HFFc6 (cell line): ENCODE measurements around the gene FBXW8. TPM values are rescaled to one million over a fixed set of nuclear protein-coding genes. Genes with fewer than 3 reads are reported as not detected.

Source experiments
- DNase-seq: peaks from one replicate; pipeline ENCODE4 v3.0.0-alpha.2; 2018
- H3K27ac Mint-ChIP-seq: 2 replicates; pipeline ENCODE4 v1.8.0; 2020; ENCODE audit warnings: mild to moderate bottlenecking, mixed read lengths
- H3K27me3 Mint-ChIP-seq: 2 replicates; pipeline ENCODE4 v1.8.0; 2021; ENCODE audit warnings: mild to moderate bottlenecking, moderate library complexity, mixed read lengths; ENCODE audit not compliant: insufficient read depth
- H3K36me3 Mint-ChIP-seq: 2 replicates; pipeline ENCODE4 v1.8.0; 2021; ENCODE audit warnings: low read depth, mixed read lengths
- H3K4me1 Mint-ChIP-seq: 2 replicates; pipeline ENCODE4 v1.8.0; 2020; ENCODE audit warnings: low read depth, mixed read lengths
- H3K4me3 Mint-ChIP-seq: 2 replicates; pipeline ENCODE4 v1.8.0; 2020; ENCODE audit warnings: mild to moderate bottlenecking, moderate library complexity, mixed read lengths
- H3K9me3 Mint-ChIP-seq: 2 replicates; pipeline ENCODE4 v1.8.0; 2020; ENCODE audit warnings: mild to moderate bottlenecking, mixed read lengths
- total RNA-seq, 6 experiments: library from RNA; stranded (reverse); fragmentation: NEBNext Ultra II Directional; extraction: Animal tissue kit (Norgen Biotek cat#: 25700); gene quantifications; 2 replicates in 1 of 6; 3 replicates in 5 of 6; pipeline ENCODE4 v1.2.3, GENCODE V29; 2021
- TF ChIP-seq, protein P1 (sequence below): fragments of 200-600 bp; sonication (generic); IDR thresholded peaks from 2 replicates; pipeline ENCODE4 v1.5.0; 2021; ENCODE audit warnings: antibody characterized with exemption, mild to moderate bottlenecking

Gene FBXW8
- total RNA-seq, 6 experiments from 2014 or later: 15.3 to 20.5 (median 18.5) TPM

DNA sequence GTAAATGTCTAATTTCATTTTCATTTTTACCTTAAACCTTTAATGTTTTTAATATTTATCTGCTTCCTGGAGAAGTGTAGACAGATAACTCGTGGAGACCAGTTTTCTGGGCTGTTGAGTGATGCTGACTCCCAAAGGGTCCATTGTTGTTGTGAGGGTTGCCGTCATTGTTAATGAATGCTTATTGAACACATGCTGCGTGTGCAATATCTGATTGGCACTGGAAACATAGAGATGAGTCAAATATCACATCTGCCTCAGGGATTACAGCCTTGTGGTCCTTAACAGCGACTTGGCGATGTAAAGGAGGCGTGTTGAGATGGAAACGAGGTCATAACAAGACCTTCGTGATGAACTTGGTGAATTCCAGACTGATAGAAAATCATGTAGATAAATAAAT is 85.9 kb downstream of the FBXW8 start:
- DNase-seq: no peak
- TF ChIP-seq, protein P1, sequence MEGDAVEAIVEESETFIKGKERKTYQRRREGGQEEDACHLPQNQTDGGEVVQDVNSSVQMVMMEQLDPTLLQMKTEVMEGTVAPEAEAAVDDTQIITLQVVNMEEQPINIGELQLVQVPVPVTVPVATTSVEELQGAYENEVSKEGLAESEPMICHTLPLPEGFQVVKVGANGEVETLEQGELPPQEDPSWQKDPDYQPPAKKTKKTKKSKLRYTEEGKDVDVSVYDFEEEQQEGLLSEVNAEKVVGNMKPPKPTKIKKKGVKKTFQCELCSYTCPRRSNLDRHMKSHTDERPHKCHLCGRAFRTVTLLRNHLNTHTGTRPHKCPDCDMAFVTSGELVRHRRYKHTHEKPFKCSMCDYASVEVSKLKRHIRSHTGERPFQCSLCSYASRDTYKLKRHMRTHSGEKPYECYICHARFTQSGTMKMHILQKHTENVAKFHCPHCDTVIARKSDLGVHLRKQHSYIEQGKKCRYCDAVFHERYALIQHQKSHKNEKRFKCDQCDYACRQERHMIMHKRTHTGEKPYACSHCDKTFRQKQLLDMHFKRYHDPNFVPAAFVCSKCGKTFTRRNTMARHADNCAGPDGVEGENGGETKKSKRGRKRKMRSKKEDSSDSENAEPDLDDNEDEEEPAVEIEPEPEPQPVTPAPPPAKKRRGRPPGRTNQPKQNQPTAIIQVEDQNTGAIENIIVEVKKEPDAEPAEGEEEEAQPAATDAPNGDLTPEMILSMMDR: no peak
- H3K9me3 Mint-ChIP-seq: no peaks in the 10 kb centered on the region
- H3K27me3 Mint-ChIP-seq: no peaks in the 10 kb centered on the region; the same call in none of the 2 replicates
- no peak overlapping the region for H3K4me3 Mint-ChIP-seq
- peaks cover 27% of the 10 kb centered on the region for H3K36me3 Mint-ChIP-seq
- H3K4me1 Mint-ChIP-seq: peaks cover 2% of the 10 kb centered on the region
- no peak overlapping the region for H3K27ac Mint-ChIP-seq

- no peaks in the 10 kb centered on the region; the same call in none of the 2 replicates for H3K27me3 Mint-ChIP-seq
- H3K9me3 Mint-ChIP-seq: no peaks in the 10 kb centered on the region
- no peak for DNase-seq
Observed at GRCh38 chr12:116999066-116999465, 88.3 kb downstream of the FBXW8 start.

DNA sequence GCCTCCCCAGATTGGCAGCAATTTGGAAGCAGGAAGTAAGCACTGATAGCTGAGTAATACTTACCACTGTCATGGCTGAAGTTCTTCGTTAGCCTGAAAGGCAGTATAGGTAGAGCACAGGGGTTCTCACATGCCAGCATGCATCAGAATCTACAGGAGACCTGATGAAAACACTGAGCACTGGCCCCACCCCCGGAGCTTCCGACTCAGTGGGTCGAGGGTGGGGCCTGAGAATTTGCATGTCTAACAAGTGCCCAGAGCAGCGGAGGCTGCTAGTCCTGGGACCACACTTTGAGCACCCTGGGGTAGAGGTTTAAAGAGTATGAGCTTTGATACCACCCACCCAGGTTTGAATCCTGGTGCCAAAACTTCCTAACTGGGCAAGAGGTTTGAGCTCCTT is 89.6 kb downstream of the FBXW8 start:
- Mint-ChIP-seq H3K27ac (no peak overlapping the region), H3K36me3 (peaks cover 26% of the 10 kb centered on the region)
- TF ChIP-seq, protein P1: no peak

More at GRCh38 chr12:116999066-116999465, 88.3 kb downstream of the FBXW8 start:
- Mint-ChIP-seq H3K4me1 (no peaks in the 10 kb centered on the region), H3K27ac (no peak overlapping the region), H3K36me3 (peaks cover 27% of the 10 kb centered on the region), H3K4me3 (no peak overlapping the region)
- TF ChIP-seq, protein P1: no peak

GRCh38 chr12:117002051-117002817 is 91.5 kb downstream of the FBXW8 start:
- no peak for DNase-seq
- Mint-ChIP-seq H3K27ac (no peak overlapping the region), H3K27me3 (no peaks in the 10 kb centered on the region; the same call in none of the 2 replicates)

More for the DNA sequence above, 89.6 kb downstream of the FBXW8 start:
- no peaks in the 10 kb centered on the region for H3K9me3 Mint-ChIP-seq
- H3K4me1 Mint-ChIP-seq: no peaks in the 10 kb centered on the region
- H3K27me3 Mint-ChIP-seq: no peaks in the 10 kb centered on the region; the same call in none of the 2 replicates
- H3K4me3 Mint-ChIP-seq: no peak overlapping the region
- DNase-seq: no peak

GRCh38 chr12:117003883-117004404 is 93.2 kb downstream of the FBXW8 start:
- no peaks in the 10 kb centered on the region; the same call in 1 of the 2 replicates for H3K27me3 Mint-ChIP-seq
- H3K36me3 Mint-ChIP-seq: peaks cover 36% of the 10 kb centered on the region
- no peak for DNase-seq
- no peaks in the 10 kb centered on the region for H3K9me3 Mint-ChIP-seq
- no peak overlapping the region for H3K27ac Mint-ChIP-seq
- no peak overlapping the region for H3K4me3 Mint-ChIP-seq
- TF ChIP-seq, protein P1: no peak
- H3K4me1 Mint-ChIP-seq: no peaks in the 10 kb centered on the region

More at GRCh38 chr12:117002051-117002817, 91.5 kb downstream of the FBXW8 start:
- no peaks in the 10 kb centered on the region for H3K4me1 Mint-ChIP-seq
- no peak overlapping the region for H3K4me3 Mint-ChIP-seq
- TF ChIP-seq, protein P1: no peak
- H3K9me3 Mint-ChIP-seq: no peaks in the 10 kb centered on the region
- peaks cover 36% of the 10 kb centered on the region for H3K36me3 Mint-ChIP-seq
